GM12891 (cell line): ENCODE results near the gene OLFM1.

Source experiments
- DNase-seq: peaks from one replicate; pipeline ENCODE4 v3.0.0; 2011; ENCODE audit warnings: low spot score; ENCODE audit not compliant: insufficient read length
- FAIRE-seq: peaks from 2 replicates; lab custom pipeline; 2011; peaks lifted over from hg19 to GRCh38; lab: Jason Lieb, UNC
- PAX5 ChIP-seq: IDR thresholded peaks from 2 replicates; pipeline ENCODE4 v1.6.1; 2011; ENCODE audit warnings: low read length, moderate library complexity, mild to moderate bottlenecking; ENCODE audit not compliant: insufficient read depth, severe bottlenecking
- POLR2A ChIP-seq: IDR thresholded peaks from 2 replicates; pipeline ENCODE4 v1.6.1; 2011; ENCODE audit warnings: low read depth, low read length, control low read depth
- POLR2AphosphoS5 ChIP-seq: IDR thresholded peaks from 2 replicates; pipeline ENCODE4 v1.6.1; 2011; ENCODE audit warnings: low read depth, low read length, control low read depth
- POU2F2 ChIP-seq: IDR thresholded peaks from 2 replicates; pipeline ENCODE4 v1.6.1; 2011; ENCODE audit warnings: low read depth, mild to moderate bottlenecking, control low read depth, low read length, moderate library complexity
- SPI1 ChIP-seq: IDR thresholded peaks from 2 replicates; pipeline ENCODE4 v1.6.1; 2011; ENCODE audit warnings: low read depth, low read length, control low read depth
- TAF1 ChIP-seq: IDR thresholded peaks from 2 replicates; pipeline ENCODE4 v1.6.1; 2011; ENCODE audit warnings: low read depth, low read length, control low read depth

Gene OLFM1

GRCh38 chr9:135127718-135128670 is 40.5 kb downstream of the OLFM1 start:
- no peak for TF ChIP-seq POLR2AphosphoS5
- no peak for TF ChIP-seq SPI1
- TF ChIP-seq POLR2A = no peak
- TF ChIP-seq TAF1 = no peak
- no peak for TF ChIP-seq PAX5
- no peak for TF ChIP-seq POU2F2
- DNase-seq = no peak
- FAIRE-seq = no peak

GRCh38 chr9:135129137-135129695 is 41.7 kb downstream of the OLFM1 start:
- DNase-seq (no peak), FAIRE-seq (no peak)
- TF ChIP-seq POLR2AphosphoS5 (no peak), POLR2A (no peak)

- TF ChIP-seq POLR2A (no peak), SPI1 (no peak), PAX5 (no peak), TAF1 (no peak), POU2F2 (no peak), POLR2AphosphoS5 (no peak)
- FAIRE-seq (no peak), DNase-seq (no peak)
These were observed 42.9 kb downstream of the OLFM1 start for GRCh38 chr9:135130207-135130976.

- DNase-seq = no peak
- no peak for FAIRE-seq
- no peak for TF ChIP-seq SPI1
- TF ChIP-seq TAF1 = no peak
These were observed 44.0 kb downstream of the OLFM1 start for GRCh38 chr9:135131488-135131887.

GRCh38 chr9:135132008-135132407 is 44.5 kb downstream of the OLFM1 start:
- TF ChIP-seq POLR2A (no peak), TAF1 (no peak), PAX5 (no peak), SPI1 (no peak), POU2F2 (no peak), POLR2AphosphoS5 (no peak)
- FAIRE-seq = no peak
- DNase-seq = no peak

GRCh38 chr9:135134268-135135022 is 47.0 kb downstream of the OLFM1 start:
- FAIRE-seq (no peak), DNase-seq (no peak)
- TF ChIP-seq POLR2A = no peak
- TF ChIP-seq POU2F2 = no peak
- no peak for TF ChIP-seq PAX5
- TF ChIP-seq TAF1 = no peak
- no peak for TF ChIP-seq POLR2AphosphoS5
- no peak for TF ChIP-seq SPI1

- FAIRE-seq (no peak), DNase-seq (no peak)
- TF ChIP-seq POU2F2 (no peak), SPI1 (no peak), POLR2AphosphoS5 (no peak), PAX5 (no peak), POLR2A (no peak), TAF1 (no peak)
These were observed 47.9 kb downstream of the OLFM1 start for GRCh38 chr9:135135171-135135928.

GRCh38 chr9:135135929-135136315 is 48.5 kb downstream of the OLFM1 start:
- DNase-seq (no peak), FAIRE-seq (no peak)
- TF ChIP-seq POLR2AphosphoS5 = no peak
- TF ChIP-seq POU2F2 = no peak
- TF ChIP-seq SPI1 = no peak
- TF ChIP-seq TAF1 = no peak
- no peak for TF ChIP-seq PAX5
- no peak for TF ChIP-seq POLR2A

- FAIRE-seq = no peak
- TF ChIP-seq PAX5 (no peak), POLR2AphosphoS5 (no peak)
- DNase-seq = no peak
These were observed 49.0 kb downstream of the OLFM1 start for GRCh38 chr9:135136481-135136880.
